Muscle of arm (tissue), 12 donors: Measurements from ENCODE around the gene STYX. TPM values are rescaled to one million over a fixed set of nuclear protein-coding genes. Genes with fewer than 3 reads are reported as not detected.
A peak's percentile ranks its signal among the peaks of the same experiment; 100 is the strongest.
"Not testable (repeated sequence)": the region's sequence is repeated elsewhere in the genome, so short reads cannot be mapped to it uniquely, and the experiment has no call there.

Experiments
- DNase-seq: peaks from one replicate; pipeline ENCODE4 v3.0.0-alpha.2; 2013
- polyA plus RNA-seq, 12 donors: library from polyadenylated mRNA; unstranded; fragments of 120-200 nt; gene quantifications; one replicate each; pipeline ENCODE4 v1.2.1, GENCODE V29; 2013; ENCODE audit not compliant: insufficient read length in 12 of 12

STYX gene
- polyA plus RNA-seq, 12 donors: 10.4 to 18.1 (median 16.1) TPM; not detected in 1

GRCh38 chr14:52716155-52716554, 13.8 kb upstream of the STYX start:
- DNase-seq: no peak

GRCh38 chr14:52723514-52724359, 6.2 kb upstream of the STYX start:
- no peak for DNase-seq

GRCh38 chr14:52724360-52724644, 5.7 kb upstream of the STYX start:
- no peak for DNase-seq

GRCh38 chr14:52727509-52727908, 2.5 kb upstream of the STYX start:
- not testable (repeated sequence) for DNase-seq

GRCh38 chr14:52729035-52729434, 931 bp upstream of the STYX start:
- DNase-seq: not testable (repeated sequence)

- DNase-seq: no peak
Observed at GRCh38 chr14:52729585-52729924, 411 bp upstream of the STYX start.

GRCh38 chr14:52730709-52731111, 744 bp downstream of the STYX start:
- peak; percentile 42 for DNase-seq

- DNase-seq: no peak
Observed at GRCh38 chr14:52733824-52734223, 3.9 kb downstream of the STYX start.

GRCh38 chr14:52735921-52736489, 6.0 kb downstream of the STYX start:
- no peak for DNase-seq

GRCh38 chr14:52738409-52738808, 8.4 kb downstream of the STYX start:
- DNase-seq: no peak

GRCh38 chr14:52740751-52741150, 10.8 kb downstream of the STYX start:
- no peak for DNase-seq

GRCh38 chr14:52741865-52742264, 11.9 kb downstream of the STYX start:
- DNase-seq: no peak

- DNase-seq: no peak
Observed at GRCh38 chr14:52748647-52749292, 18.8 kb downstream of the STYX start.

- no peak for DNase-seq
Observed at GRCh38 chr14:52755607-52756316, 25.8 kb downstream of the STYX start.

GRCh38 chr14:52759145-52759544, 29.2 kb downstream of the STYX start:
- DNase-seq: no peak

- not testable (repeated sequence) for DNase-seq
Observed at GRCh38 chr14:52762923-52763322, 33.0 kb downstream of the STYX start.

GRCh38 chr14:52767058-52767833, 37.3 kb downstream of the STYX start:
- DNase-seq: no peak

GRCh38 chr14:52769887-52770286, 39.9 kb downstream of the STYX start:
- DNase-seq: no peak

GRCh38 chr14:52776816-52777215, 46.9 kb downstream of the STYX start:
- no peak for DNase-seq

- DNase-seq: no peak
Observed at GRCh38 chr14:52778702-52779101, 48.7 kb downstream of the STYX start.

- DNase-seq: no peak
Observed at GRCh38 chr14:52780893-52781292, 50.9 kb downstream of the STYX start.

GRCh38 chr14:52781629-52782028, 51.7 kb downstream of the STYX start:
- DNase-seq: no peak
